Ovary (tissue), 9 donors: Measurements from ENCODE around the gene AFF3. TPM values are rescaled to one million over a fixed set of nuclear protein-coding genes. Genes with fewer than 3 reads are reported as not detected.

Experiments used
- DNase-seq, 5 donors: peaks; one replicate each; pipeline ENCODE4 v3.0.0-alpha.2; 2019 to 2020
- H3K27ac ChIP-seq, 2 donors: fragments of 200-600 bp; one replicate each; pipeline versions ENCODE4 v1.5.1 to v1.8.0; 2019 to 2022
- H3K27me3 ChIP-seq: fragments of 200-600 bp; one replicate; pipeline ENCODE4 v1.8.0; 2022
- H3K36me3 ChIP-seq: fragments of 200-600 bp; sonication (generic); one replicate; pipeline ENCODE4 v1.5.1; 2019
- H3K4me1 ChIP-seq: one replicate; pipeline ENCODE4 v1.8.1; 2013; ENCODE audit warnings: mild to moderate bottlenecking, moderate library complexity; ENCODE audit not compliant: insufficient read depth
- H3K4me3 ChIP-seq: fragments of 200-600 bp; sonication (generic); one replicate; pipeline ENCODE4 v1.5.1; 2017
- H3K9me3 ChIP-seq, 2 donors: fragments of 200-600 bp in 1 of 2; sonication (generic) in 1 of 2; one replicate each; pipeline versions ENCODE4 v1.5.1 to v1.8.1; 2013 to 2019; ENCODE audit warnings: mild to moderate bottlenecking in 1 of 2, moderate library complexity in 1 of 2
- EP300 ChIP-seq: sonication (generic); formaldehyde crosslinking; IDR thresholded peaks from one replicate; pipeline ENCODE4 v1.6.1; 2017; ENCODE audit warnings: antibody characterized with exemption
- POLR2A ChIP-seq: fragments of 450-650 bp; IDR thresholded peaks from one replicate; pipeline ENCODE4 v1.6.1; 2017; ENCODE audit warnings: antibody characterized with exemption, mild to moderate bottlenecking, moderate library complexity
- WGBS, 3 donors: extraction: QIAGEN DNeasy Blood & Tissue Kit in 1 of 3; methylation state at CpG; one replicate each; pipeline versions ENCODE4 v1.1.5 to v1.1.7; 2013 to 2017; 5-methylcytosine and 5-hydroxymethylcytosine counted together
- intact Hi-C, 4 donors: fragments of 100-400 bp; cut with DNase I; formaldehyde crosslinking; loops; one replicate each; pipeline versions ENCODE4 v1.11.0 to v1.15.1; 2022 to 2023
- polyA plus RNA-seq, 2 donors: library from polyadenylated mRNA; stranded (reverse); fragments of 200-250 nt in 1 of 2; fragments of 350-450 nt in 1 of 2; fragmentation: Illumina TruSeq in 1 of 2; extraction: RNeasy Lipid Tissue Mini Kit (QIAGEN cat#74804) in 1 of 2; gene quantifications; one replicate each; pipeline ENCODE4 v1.2.3, GENCODE V29; 2013 to 2014
- total RNA-seq, 7 donors: library from RNA; depleted of rRNA in 2 of 7; stranded (reverse); fragments of >200 nt in 2 of 7; fragmentation: NEBNext Ultra II Directional in 3 of 7; extraction: Animal tissue kit (Norgen Biotek cat#: 25700) in 3 of 7; gene quantifications; one replicate each; pipeline versions ENCODE4 v1.1.0 to v1.2.4, GENCODE V29; 2016 to 2023
- TF ChIP-seq, protein P1 (sequence below), 3 donors: fragments of 450-650 bp in 2 of 3; fragments of 200-600 bp in 1 of 3; IDR thresholded peaks; one replicate each; pipeline versions ENCODE4 v1.5.1 to v1.8.0; 2016 to 2022; ENCODE audit warnings: antibody characterized with exemption in 3 of 3, mild to moderate bottlenecking in 1 of 3
- donor health status: DM: no; HTN: no; CAD: no; lungs with moderate emphysema.
- donor health status: DM: no; HTN: no; CAD: no.
- donor health status: Bipolar disorder and iron deficiency.
- donor health status: DM: yes; HTN: yes; CAD: no.
- donor health status: DM: no; HTN: no; CAD: no.
- donor health status: DM: yes; HTN: yes; CAD: no.

The AFF3 gene
- total and polyA plus RNA-seq, 9 donors, result 5.9 to 40.8 (median 25.7) TPM

DNA sequence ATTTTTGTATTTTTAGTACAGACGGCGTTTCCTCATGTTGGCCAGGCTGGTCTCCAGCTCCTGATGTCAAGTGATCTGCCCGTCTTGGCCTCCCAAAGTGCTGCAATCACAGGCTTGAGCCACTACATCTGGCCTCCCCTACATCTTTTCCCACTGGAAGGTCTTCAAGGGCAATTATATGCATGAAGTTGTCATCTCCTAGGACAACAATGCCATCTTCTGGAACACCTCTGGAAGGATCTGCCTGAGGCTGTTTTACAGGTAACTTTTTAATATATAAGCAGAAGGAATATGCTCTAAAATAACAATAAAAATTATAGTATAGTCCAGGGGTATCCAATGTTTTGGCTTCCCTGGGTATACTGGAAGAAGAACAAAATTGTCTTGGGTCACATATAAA, 321.4 kb downstream of the AFF3 start:
- 96 to 100% (median 96%) methylated on average over 3 of the region's 3 CpGs for WGBS, 3 donors
- no peak for DNase-seq
- H3K27me3 ChIP-seq, result no peaks in the 10 kb centered on the region
- H3K36me3 ChIP-seq, result no peaks in the 10 kb centered on the region
- intact Hi-C loops, result no loop called here
- peaks cover 2% of the 10 kb centered on the region for H3K4me1 ChIP-seq
- TF ChIP-seq EP300 (no peak), POLR2A (no peak)
- TF ChIP-seq, protein P1, sequence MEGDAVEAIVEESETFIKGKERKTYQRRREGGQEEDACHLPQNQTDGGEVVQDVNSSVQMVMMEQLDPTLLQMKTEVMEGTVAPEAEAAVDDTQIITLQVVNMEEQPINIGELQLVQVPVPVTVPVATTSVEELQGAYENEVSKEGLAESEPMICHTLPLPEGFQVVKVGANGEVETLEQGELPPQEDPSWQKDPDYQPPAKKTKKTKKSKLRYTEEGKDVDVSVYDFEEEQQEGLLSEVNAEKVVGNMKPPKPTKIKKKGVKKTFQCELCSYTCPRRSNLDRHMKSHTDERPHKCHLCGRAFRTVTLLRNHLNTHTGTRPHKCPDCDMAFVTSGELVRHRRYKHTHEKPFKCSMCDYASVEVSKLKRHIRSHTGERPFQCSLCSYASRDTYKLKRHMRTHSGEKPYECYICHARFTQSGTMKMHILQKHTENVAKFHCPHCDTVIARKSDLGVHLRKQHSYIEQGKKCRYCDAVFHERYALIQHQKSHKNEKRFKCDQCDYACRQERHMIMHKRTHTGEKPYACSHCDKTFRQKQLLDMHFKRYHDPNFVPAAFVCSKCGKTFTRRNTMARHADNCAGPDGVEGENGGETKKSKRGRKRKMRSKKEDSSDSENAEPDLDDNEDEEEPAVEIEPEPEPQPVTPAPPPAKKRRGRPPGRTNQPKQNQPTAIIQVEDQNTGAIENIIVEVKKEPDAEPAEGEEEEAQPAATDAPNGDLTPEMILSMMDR (IDR thresholded peaks at IDR 0.05), result no peak
- H3K27ac ChIP-seq, result no peak overlapping the region
- no peak overlapping the region for H3K4me3 ChIP-seq
- H3K9me3 ChIP-seq, result no peaks in the 10 kb centered on the region

DNA sequence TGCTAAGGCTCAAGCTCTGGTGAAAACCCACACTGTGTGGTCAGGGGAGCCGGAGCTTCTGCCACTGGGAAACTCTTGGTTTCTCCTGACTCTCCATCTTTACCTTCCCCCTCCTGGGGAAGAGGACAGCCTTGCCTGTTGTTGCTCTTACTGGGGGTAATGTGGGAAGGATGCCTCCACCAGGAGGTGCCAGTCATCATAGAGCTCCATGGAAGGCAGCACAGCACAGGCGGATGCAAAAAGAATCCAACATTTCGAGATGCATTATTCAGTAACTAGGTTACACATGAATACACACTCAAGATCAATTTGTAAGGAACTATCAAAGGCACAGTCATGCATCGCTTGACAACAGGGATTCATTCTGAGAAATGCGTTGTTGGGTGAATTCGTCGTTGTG, 322.6 kb downstream of the AFF3 start:
- no peak for DNase-seq
- no peaks in the 10 kb centered on the region for H3K9me3 ChIP-seq
- H3K4me3 ChIP-seq, result no peak overlapping the region
- H3K4me1 ChIP-seq, result no peaks in the 10 kb centered on the region
- no peaks in the 10 kb centered on the region for H3K36me3 ChIP-seq
- no peak for TF ChIP-seq POLR2A
- no peak for TF ChIP-seq EP300
- TF ChIP-seq, protein P1 (IDR thresholded peaks at IDR 0.05), result no peak
- WGBS, 3 donors, result 91 to 96% (median 95%) methylated on average over 7 of the region's 7 CpGs
- H3K27me3 ChIP-seq, result no peaks in the 10 kb centered on the region
- no peak overlapping the region for H3K27ac ChIP-seq
- intact Hi-C loops, result no loop called here

DNA sequence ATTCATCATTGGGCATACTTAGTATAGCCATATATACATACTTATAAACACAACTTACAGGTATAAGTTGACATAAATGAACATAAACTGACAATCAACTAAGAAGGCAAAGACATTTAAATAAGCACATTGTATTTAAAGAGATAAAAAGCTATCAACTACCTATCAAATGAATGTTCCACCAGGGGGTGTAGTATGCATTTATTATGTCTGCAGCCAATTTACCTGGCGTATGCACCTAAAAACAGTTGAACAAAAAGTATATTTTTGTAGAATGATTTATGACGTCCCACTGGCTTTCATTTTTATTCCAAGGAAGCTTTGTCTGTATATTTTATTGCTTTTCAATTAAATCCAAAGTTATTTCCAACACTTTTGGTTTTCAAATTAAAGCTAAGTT, 323.5 kb downstream of the AFF3 start:
- H3K4me3 ChIP-seq, result no peak overlapping the region
- no peak for DNase-seq
- intact Hi-C loops, result no loop called here
- H3K36me3 ChIP-seq, result no peaks in the 10 kb centered on the region
- no peak overlapping the region for H3K27ac ChIP-seq
- no peaks in the 10 kb centered on the region for H3K27me3 ChIP-seq
- TF ChIP-seq POLR2A (no peak), EP300 (no peak)
- TF ChIP-seq, protein P1 (IDR thresholded peaks at IDR 0.05), result no peak
- 82 to 88% (median 84%) methylated on average over 2 of the region's 2 CpGs for WGBS, 3 donors
- no peaks in the 10 kb centered on the region for H3K4me1 ChIP-seq
- no peaks in the 10 kb centered on the region for H3K9me3 ChIP-seq

DNA sequence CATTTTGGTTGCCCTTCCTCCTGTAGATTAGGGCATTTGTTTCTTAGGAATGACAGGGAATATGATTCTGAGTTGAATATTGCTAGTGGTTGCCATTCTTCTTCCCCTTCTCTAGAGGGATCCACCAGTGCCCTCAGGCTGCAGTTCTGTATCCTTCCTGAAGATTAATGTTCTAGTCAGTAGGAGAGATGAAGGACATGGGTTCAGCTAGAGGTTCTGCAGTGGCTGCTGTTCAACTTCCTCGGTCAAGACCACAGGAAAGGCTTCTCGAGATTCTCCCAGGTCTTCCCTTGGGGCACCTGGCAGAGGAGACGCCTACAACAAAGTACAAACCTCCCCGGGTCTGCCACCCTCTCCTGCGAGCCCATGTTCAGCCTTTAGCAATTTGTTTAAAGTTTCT, 325.5 kb downstream of the AFF3 start:
- no peaks in the 10 kb centered on the region for H3K36me3 ChIP-seq
- intact Hi-C loops, result no loop called here
- H3K27ac ChIP-seq, result no peak overlapping the region
- TF ChIP-seq EP300 (no peak), POLR2A (no peak)
- TF ChIP-seq, protein P1 (IDR thresholded peaks at IDR 0.05), result no peak
- H3K9me3 ChIP-seq, result no peaks in the 10 kb centered on the region
- DNase-seq, result no peak
- H3K27me3 ChIP-seq, result no peaks in the 10 kb centered on the region
- no peak overlapping the region for H3K4me3 ChIP-seq
- no peaks in the 10 kb centered on the region for H3K4me1 ChIP-seq
- 93 to 96% (median 95%) methylated on average over 5 of the region's 5 CpGs for WGBS, 3 donors

DNA sequence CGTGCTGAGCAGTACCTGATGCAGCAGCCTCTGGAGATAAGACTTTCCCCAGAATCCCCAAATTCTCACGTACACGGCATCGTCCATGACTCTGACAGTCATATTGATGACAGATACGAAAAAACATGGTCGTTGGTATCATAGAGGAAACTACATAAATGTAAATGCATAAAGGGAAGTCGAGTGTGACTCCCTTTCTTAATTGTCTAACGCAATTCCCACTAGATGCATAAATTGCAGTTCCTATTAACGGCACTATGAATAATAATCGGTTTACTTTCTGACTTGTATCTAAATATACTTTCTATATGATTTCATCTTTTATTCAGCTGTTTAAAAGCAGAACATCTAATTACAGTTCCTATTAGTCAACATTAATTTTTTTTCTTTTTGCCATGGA, 330.0 kb downstream of the AFF3 start:
- Histone ChIP-seq H3K4me3 (no peak overlapping the region), H3K27me3 (no peaks in the 10 kb centered on the region), H3K36me3 (no peaks in the 10 kb centered on the region), H3K9me3 (no peaks in the 10 kb centered on the region), H3K27ac (no peak overlapping the region), H3K4me1 (no peaks in the 10 kb centered on the region)
- WGBS, 3 donors, result 86 to 89% (median 86%) methylated on average over 10 of the region's 10 CpGs
- TF ChIP-seq EP300 (no peak), POLR2A (no peak)
- TF ChIP-seq, protein P1 (IDR thresholded peaks at IDR 0.05), result no peak
- DNase-seq, result no peak
- intact Hi-C loops, result no loop called here
